H9 (cell line): ENCODE measurements around the gene SEMA6A. TPM values are rescaled to one million over a fixed set of nuclear protein-coding genes. Genes with fewer than 3 reads are reported as not detected.

ENCODE experiments used
- DNase-seq: peaks from one replicate; pipeline ENCODE4 v3.0.0-alpha.2; 2017
- H2AFZ ChIP-seq: one replicate; pipeline ENCODE4 v1.6.1; 2013; ENCODE audit warnings: mild to moderate bottlenecking, low read length, control low read depth, moderate library complexity
- H2AK5ac ChIP-seq: 2 replicates; pipeline ENCODE4 v1.6.1; 2013; ENCODE audit warnings: low read length, control low read depth, mixed read lengths; ENCODE audit not compliant: insufficient read length
- H2BK120ac ChIP-seq: one replicate; pipeline ENCODE4 v1.6.1; 2013; ENCODE audit warnings: low read depth, mild to moderate bottlenecking, low read length, control low read depth, inconsistent platforms; ENCODE audit not compliant: poor library complexity, severe bottlenecking
- H2BK12ac ChIP-seq: 2 replicates; pipeline ENCODE4 v1.6.1; 2013; ENCODE audit warnings: low read length, control low read depth, mixed read lengths, low read depth; ENCODE audit not compliant: insufficient read length
- H2BK15ac ChIP-seq: 2 replicates; pipeline ENCODE4 v1.6.1; 2013; ENCODE audit warnings: low read depth, low read length, control low read depth
- H2BK20ac ChIP-seq: one replicate; pipeline ENCODE4 v1.6.1; 2013; ENCODE audit warnings: low read depth, mild to moderate bottlenecking, low read length, control low read depth, inconsistent platforms; ENCODE audit not compliant: poor library complexity, severe bottlenecking
- H2BK5ac ChIP-seq: 2 replicates; pipeline ENCODE4 v1.6.1; 2013; ENCODE audit warnings: low read length, control low read depth, mixed read lengths; ENCODE audit not compliant: insufficient read length
- H3K14ac ChIP-seq: 2 replicates; pipeline ENCODE4 v1.6.1; 2013; ENCODE audit warnings: low read length, control low read depth; ENCODE audit not compliant: insufficient read depth
- H3K18ac ChIP-seq: 2 replicates; pipeline ENCODE4 v1.6.1; 2013; ENCODE audit warnings: low read depth, mild to moderate bottlenecking, mixed read lengths, low read length, control low read depth; ENCODE audit not compliant: insufficient read length
- H3K23ac ChIP-seq: 2 replicates; pipeline ENCODE4 v1.6.1; 2013; ENCODE audit warnings: low read length, control low read depth, mixed read lengths, low read depth; ENCODE audit not compliant: insufficient read length
- H3K23me2 ChIP-seq: 2 replicates; pipeline ENCODE4 v1.6.1; 2013; ENCODE audit warnings: low read depth, mild to moderate bottlenecking, mixed read lengths, low read length, control low read depth; ENCODE audit not compliant: insufficient read length, poor library complexity, severe bottlenecking
- H3K27ac ChIP-seq: 2 replicates; pipeline ENCODE4 v1.5.1; 2013; ENCODE audit warnings: low read length, control low read depth, mixed read lengths, low read depth; ENCODE audit not compliant: insufficient read length
- H3K27me3 ChIP-seq: 2 replicates; pipeline ENCODE4 v1.6.1; 2013; ENCODE audit warnings: low read length, control low read depth, inconsistent platforms; ENCODE audit not compliant: insufficient read depth
- H3K4ac ChIP-seq: 2 replicates; pipeline ENCODE4 v1.6.1; 2013; ENCODE audit warnings: low read depth, mild to moderate bottlenecking, control low read depth, inconsistent platforms, low read length, moderate library complexity
- H3K4me1 ChIP-seq: 2 replicates; pipeline ENCODE4 v1.6.1; 2013; ENCODE audit warnings: low read length, control low read depth, inconsistent platforms; ENCODE audit not compliant: insufficient read depth
- H3K4me2 ChIP-seq: 2 replicates; pipeline ENCODE4 v1.6.1; 2013; ENCODE audit warnings: low read length, control low read depth, mixed read lengths; ENCODE audit not compliant: insufficient read length, insufficient read depth
- H3K56ac ChIP-seq: 2 replicates; pipeline ENCODE4 v1.6.1; 2013; ENCODE audit warnings: low read depth, mild to moderate bottlenecking, mixed read lengths, low read length, control low read depth; ENCODE audit not compliant: insufficient read length
- H3K79me1 ChIP-seq: 2 replicates; pipeline ENCODE4 v1.6.1; 2013; ENCODE audit warnings: low read depth, mild to moderate bottlenecking, moderate library complexity, low read length, control low read depth, inconsistent platforms; ENCODE audit not compliant: insufficient read depth, poor library complexity, severe bottlenecking
- H3K79me2 ChIP-seq: 2 replicates; pipeline ENCODE4 v1.6.1; 2013; ENCODE audit warnings: low read length, control low read depth, inconsistent platforms; ENCODE audit not compliant: insufficient read depth
- H3K9ac ChIP-seq: 2 replicates; pipeline ENCODE4 v1.6.1; 2013; ENCODE audit warnings: low read length, control low read depth, mixed read lengths; ENCODE audit not compliant: insufficient read length; ENCODE audit errors: extremely low read depth
- H3K9me3 ChIP-seq: one replicate; pipeline ENCODE4 v1.6.1; 2013; ENCODE audit warnings: low read depth, low read length, inconsistent platforms; ENCODE audit not compliant: control insufficient read depth
- H3T11ph ChIP-seq: one replicate; pipeline ENCODE4 v1.6.1; 2013; ENCODE audit warnings: mild to moderate bottlenecking, low read length, control low read depth, inconsistent platforms
- H4K20me1 ChIP-seq: one replicate; pipeline ENCODE4 v1.6.1; 2013; ENCODE audit not compliant: control insufficient read depth, insufficient read length, insufficient read depth
- H4K5ac ChIP-seq: 2 replicates; pipeline ENCODE4 v1.6.1; 2013; ENCODE audit warnings: low read depth, mild to moderate bottlenecking, mixed read lengths, low read length, control low read depth; ENCODE audit not compliant: insufficient read length
- H4K8ac ChIP-seq: replicated peaks from 2 replicates; pipeline ENCODE4 v1.6.1; 2013; ENCODE audit warnings: low read length, control low read depth, mixed read lengths, low read depth; ENCODE audit not compliant: insufficient read length
- H4K91ac ChIP-seq: 2 replicates; pipeline ENCODE4 v1.6.1; 2013; ENCODE audit warnings: low read depth, mild to moderate bottlenecking, moderate library complexity, mixed read lengths, low read length, control low read depth; ENCODE audit not compliant: insufficient read length
- H3K27ac Mint-ChIP-seq, 3 experiments: 2 replicates in 2 of 3; 3 replicates in 1 of 3; pipeline ENCODE4 v1.8.0; 2020 to 2021; ENCODE audit warnings: mixed read lengths in 3 of 3, mild to moderate bottlenecking in 1 of 3, moderate library complexity in 1 of 3
- H3K27me3 Mint-ChIP-seq: 2 replicates; pipeline ENCODE4 v1.8.0; 2021; ENCODE audit warnings: low read depth, mild to moderate bottlenecking, moderate library complexity, mixed read lengths
- H3K36me3 Mint-ChIP-seq, 3 experiments: 2 replicates in 2 of 3; 3 replicates in 1 of 3; pipeline ENCODE4 v1.8.0; 2020 to 2021; ENCODE audit warnings: low read depth in 3 of 3, mixed read lengths in 3 of 3; ENCODE audit not compliant: insufficient read depth in 1 of 3
- H3K4me1 Mint-ChIP-seq, 2 experiments: 2 replicates each; pipeline ENCODE4 v1.8.0; 2020; ENCODE audit warnings: mixed read lengths in 2 of 2
- H3K4me3 Mint-ChIP-seq, 2 experiments: 2 replicates in 1 of 2; 3 replicates in 1 of 2; pipeline ENCODE4 v1.8.0; 2020 to 2021; ENCODE audit warnings: mild to moderate bottlenecking in 2 of 2, mixed read lengths in 2 of 2, moderate library complexity in 1 of 2
- H3K9me3 Mint-ChIP-seq, 2 experiments: 2 replicates in 1 of 2; 3 replicates in 1 of 2; pipeline ENCODE4 v1.8.0; 2020; ENCODE audit warnings: mild to moderate bottlenecking in 2 of 2, mixed read lengths in 2 of 2, moderate library complexity in 1 of 2
- CTCF ChIP-seq: fragments of 200-600 bp; sonication (generic); conservative IDR thresholded peaks from 3 replicates; pipeline ENCODE4 v1.8.0; 2021; ENCODE audit warnings: antibody characterized with exemption, mild to moderate bottlenecking
- WGBS: extraction: QIAGEN DNeasy Blood & Tissue Kit; methylation state at CpG from one replicate; pipeline ENCODE4 v1.1.7; 2013; ENCODE audit warnings: missing lambda C conversion rate, low lambda C conversion rate, mixed read lengths; ENCODE audit not compliant: insufficient read length; ENCODE audit errors: extremely low coverage; 5-methylcytosine and 5-hydroxymethylcytosine counted together
- total RNA-seq: library from RNA; stranded (reverse); gene quantifications from 2 replicates; pipeline ENCODE4 v1.2.1, GENCODE V29; 2021

SEMA6A gene
- total RNA-seq, 1 experiment from 2014 or later = 354 TPM

- Histone ChIP-seq H4K8ac (no peak overlapping the region), H3K4me2 (no peak overlapping the region), H3K9ac (no peak overlapping the region), H3T11ph (no peak overlapping the region), H2BK15ac (no peak overlapping the region), H3K14ac (no peak overlapping the region), H2BK20ac (no peak overlapping the region), H4K5ac (no peak overlapping the region), H3K18ac (no peak overlapping the region), H2AFZ (no peak overlapping the region), H3K79me1 (peaks cover 4% of the 10 kb centered on the region), H2BK12ac (no peak overlapping the region), H2AK5ac (no peak overlapping the region), H3K23ac (no peak overlapping the region), H3K9me3 (no peaks in the 10 kb centered on the region), H3K4me1 (peaks cover 9% of the 10 kb centered on the region), H3K23me2 (no peaks in the 10 kb centered on the region), H3K27ac (no peak overlapping the region), H3K79me2 (peaks cover 87% of the 10 kb centered on the region), H4K20me1 (no peaks in the 10 kb centered on the region), H2BK120ac (no peak overlapping the region), H2BK5ac (no peak overlapping the region), H3K56ac (no peak overlapping the region), H3K27me3 (no peaks in the 10 kb centered on the region), H4K91ac (no peak overlapping the region), H3K4ac (no peak overlapping the region)
- peaks cover 33 to 46% (median 36%) of the 10 kb centered on the region in 3 experiments for H3K36me3 Mint-ChIP-seq
- no CpG with 5 or more reads among the region's 3 CpGs for WGBS
- no peak overlapping the region for H3K4me3 Mint-ChIP-seq
- peak overlapping the region in 1 of 3 experiments; percentile 16; a peak in 1 of 7 replicates for H3K27ac Mint-ChIP-seq
- no peaks in the 10 kb centered on the region for H3K27me3 Mint-ChIP-seq
- H3K4me1 Mint-ChIP-seq = peaks cover 21 to 51% of the 10 kb centered on the region in 2 experiments
- no peak for TF ChIP-seq CTCF
- H3K9me3 Mint-ChIP-seq = peaks cover 11 to 15% of the 10 kb centered on the region in 2 experiments; a peak in 4 of 5 replicates
- DNase-seq = no peak
Observed at GRCh38 chr5:116543501-116543900, 31.1 kb downstream of the SEMA6A start.
